Suprapubic skin (tissue), 4 donors: ENCODE data around the gene GDI2. TPM values are rescaled to one million over a fixed set of nuclear protein-coding genes. Genes with fewer than 3 reads are reported as not detected.

Experiments
- DNase-seq, 2 donors: peaks; one replicate each; pipeline ENCODE4 v3.0.0-alpha.2; 2019; ENCODE audit warnings: low spot score in 2 of 2
- H3K27ac ChIP-seq: fragments of 200-600 bp; sonication (generic); one replicate; pipeline ENCODE4 v1.5.1; 2019
- H3K27me3 ChIP-seq: fragments of 200-600 bp; sonication (generic); one replicate; pipeline ENCODE4 v1.5.1; 2019
- H3K36me3 ChIP-seq: fragments of 200-600 bp; sonication (generic); one replicate; pipeline ENCODE4 v1.5.1; 2019
- H3K4me1 ChIP-seq: fragments of 200-600 bp; sonication (generic); one replicate; pipeline ENCODE4 v1.5.1; 2019
- H3K4me3 ChIP-seq: fragments of 200-600 bp; sonication (generic); one replicate; pipeline ENCODE4 v1.5.1; 2019; ENCODE audit warnings: mild to moderate bottlenecking
- H3K9me3 ChIP-seq: fragments of 200-600 bp; sonication (generic); one replicate; pipeline ENCODE4 v1.5.1; 2019
- EP300 ChIP-seq: sonication (generic); formaldehyde crosslinking; IDR thresholded peaks from one replicate; pipeline ENCODE4 v1.6.1; 2017; ENCODE audit warnings: antibody characterized with exemption
- POLR2A ChIP-seq, 2 donors: fragments of 450-650 bp; IDR thresholded peaks; one replicate each; pipeline ENCODE4 v1.6.1; 2017; ENCODE audit warnings: antibody characterized with exemption in 2 of 2, mild to moderate bottlenecking in 2 of 2, moderate library complexity in 2 of 2
- POLR2AphosphoS5 ChIP-seq, 3 donors: sonication (generic); formaldehyde crosslinking; IDR thresholded peaks; one replicate each; pipeline ENCODE4 v1.6.1; 2017; ENCODE audit warnings: antibody characterized with exemption in 3 of 3
- WGBS: methylation state at CpG from one replicate; pipeline ENCODE4 v1.1.5; 2018; 5-methylcytosine and 5-hydroxymethylcytosine counted together
- total RNA-seq, 4 donors: library from RNA; depleted of rRNA; stranded (reverse); fragments of >200 nt; gene quantifications; one replicate each; pipeline ENCODE4 v1.1.0, GENCODE V29; 2016
- TF ChIP-seq, protein P1 (sequence below), 2 donors: fragments of 200-600 bp in 1 of 2; fragments of 450-650 bp in 1 of 2; sonication (generic) in 1 of 2; IDR thresholded peaks; one replicate each; pipeline ENCODE4 v1.5.1; 2016 to 2019; ENCODE audit warnings: antibody characterized with exemption in 2 of 2, mild to moderate bottlenecking in 1 of 2, moderate library complexity in 1 of 2

Gene GDI2
- total RNA-seq, 4 donors from 2014 or later: 243 to 270 (median 256) TPM

DNA sequence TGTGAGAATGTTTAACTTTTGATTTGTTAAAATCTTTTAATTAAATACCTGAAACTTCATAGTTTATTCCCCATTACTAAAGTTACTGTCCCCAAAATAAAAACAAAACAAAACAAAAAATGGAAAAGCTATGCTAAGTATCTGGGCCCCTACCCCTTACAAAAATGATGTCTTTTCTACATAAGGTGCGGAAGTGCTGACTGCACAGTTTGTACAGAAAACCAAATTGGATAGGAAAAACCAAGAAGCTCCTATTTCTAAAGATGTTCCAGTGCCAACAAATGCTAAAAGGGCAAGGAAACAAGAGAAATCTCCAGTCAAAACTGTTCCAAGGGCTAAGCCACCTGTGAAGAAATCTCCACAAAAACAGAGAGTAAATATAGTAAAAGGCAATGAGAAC is 78.1 kb downstream of the GDI2 start:
- Histone ChIP-seq H3K27ac (no peak overlapping the region), H3K4me1 (no peaks in the 10 kb centered on the region), H3K4me3 (no peak overlapping the region), H3K27me3 (no peaks in the 10 kb centered on the region), H3K36me3 (peaks cover 30% of the 10 kb centered on the region), H3K9me3 (no peaks in the 10 kb centered on the region)
- no peak for DNase-seq
- WGBS: 100% methylated on average over 1 of the region's 1 CpG
- TF ChIP-seq EP300: no peak
- TF ChIP-seq, protein P1, sequence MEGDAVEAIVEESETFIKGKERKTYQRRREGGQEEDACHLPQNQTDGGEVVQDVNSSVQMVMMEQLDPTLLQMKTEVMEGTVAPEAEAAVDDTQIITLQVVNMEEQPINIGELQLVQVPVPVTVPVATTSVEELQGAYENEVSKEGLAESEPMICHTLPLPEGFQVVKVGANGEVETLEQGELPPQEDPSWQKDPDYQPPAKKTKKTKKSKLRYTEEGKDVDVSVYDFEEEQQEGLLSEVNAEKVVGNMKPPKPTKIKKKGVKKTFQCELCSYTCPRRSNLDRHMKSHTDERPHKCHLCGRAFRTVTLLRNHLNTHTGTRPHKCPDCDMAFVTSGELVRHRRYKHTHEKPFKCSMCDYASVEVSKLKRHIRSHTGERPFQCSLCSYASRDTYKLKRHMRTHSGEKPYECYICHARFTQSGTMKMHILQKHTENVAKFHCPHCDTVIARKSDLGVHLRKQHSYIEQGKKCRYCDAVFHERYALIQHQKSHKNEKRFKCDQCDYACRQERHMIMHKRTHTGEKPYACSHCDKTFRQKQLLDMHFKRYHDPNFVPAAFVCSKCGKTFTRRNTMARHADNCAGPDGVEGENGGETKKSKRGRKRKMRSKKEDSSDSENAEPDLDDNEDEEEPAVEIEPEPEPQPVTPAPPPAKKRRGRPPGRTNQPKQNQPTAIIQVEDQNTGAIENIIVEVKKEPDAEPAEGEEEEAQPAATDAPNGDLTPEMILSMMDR (IDR thresholded peaks at IDR 0.05): no peak
- TF ChIP-seq POLR2AphosphoS5 (IDR thresholded peaks at IDR 0.05): no peak
- TF ChIP-seq POLR2A (IDR thresholded peaks at IDR 0.05): no peak

GRCh38 chr10:5732141-5732540 is 81.1 kb downstream of the GDI2 start:
- no peaks in the 10 kb centered on the region for H3K27me3 ChIP-seq
- no peak overlapping the region for H3K27ac ChIP-seq
- TF ChIP-seq, protein P1 (IDR thresholded peaks at IDR 0.05): no peak
- TF ChIP-seq POLR2AphosphoS5 (IDR thresholded peaks at IDR 0.05) (no peak), EP300 (no peak), POLR2A (IDR thresholded peaks at IDR 0.05) (no peak)
- no peak overlapping the region for H3K4me3 ChIP-seq
- H3K9me3 ChIP-seq: no peaks in the 10 kb centered on the region
- DNase-seq: no peak
- WGBS: 81% methylated on average over 4 of the region's 4 CpGs
- H3K4me1 ChIP-seq: no peaks in the 10 kb centered on the region
- peaks cover 39% of the 10 kb centered on the region for H3K36me3 ChIP-seq

GRCh38 chr10:5731559-5731958 is 81.7 kb downstream of the GDI2 start:
- DNase-seq: no peak
- TF ChIP-seq EP300: no peak
- H3K36me3 ChIP-seq: peaks cover 41% of the 10 kb centered on the region
- no peaks in the 10 kb centered on the region for H3K9me3 ChIP-seq
- WGBS: 64% methylated on average over 3 of the region's 3 CpGs
- no peak overlapping the region for H3K27ac ChIP-seq
- no peaks in the 10 kb centered on the region for H3K27me3 ChIP-seq
- H3K4me1 ChIP-seq: no peaks in the 10 kb centered on the region
- H3K4me3 ChIP-seq: no peak overlapping the region

DNA sequence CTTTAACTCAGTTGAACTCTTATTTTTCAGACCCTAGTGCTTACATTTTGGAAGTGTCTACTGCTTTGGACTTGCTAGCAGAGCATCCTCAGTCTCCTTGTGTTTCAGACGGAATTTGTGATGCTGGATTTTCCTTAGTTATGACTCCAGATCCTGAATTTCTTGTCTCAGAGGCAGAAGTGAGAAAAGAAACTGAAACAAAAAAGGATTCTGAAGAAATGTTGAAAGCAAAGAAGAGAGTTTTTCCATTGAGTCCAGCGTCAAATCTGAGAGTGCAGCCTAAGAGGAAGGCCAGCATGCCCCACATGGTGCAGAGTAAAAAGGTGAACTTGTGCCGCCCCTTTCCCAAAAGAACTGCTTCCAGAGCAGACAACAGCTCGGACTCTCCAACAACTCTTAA is 82.5 kb downstream of the GDI2 start:
- Histone ChIP-seq H3K4me3 (no peak overlapping the region), H3K27me3 (no peaks in the 10 kb centered on the region), H3K36me3 (peaks cover 41% of the 10 kb centered on the region), H3K27ac (no peak overlapping the region), H3K9me3 (no peaks in the 10 kb centered on the region), H3K4me1 (no peaks in the 10 kb centered on the region)
- DNase-seq: no peak
- WGBS: 94% methylated on average over 4 of the region's 4 CpGs
- TF ChIP-seq EP300 (no peak), POLR2A (IDR thresholded peaks at IDR 0.05) (no peak), POLR2AphosphoS5 (IDR thresholded peaks at IDR 0.05) (no peak)
- TF ChIP-seq, protein P1 (IDR thresholded peaks at IDR 0.05): no peak

GRCh38 chr10:5723692-5724091 is 89.5 kb downstream of the GDI2 start:
- 67% methylated on average over 2 of the region's 2 CpGs for WGBS
- no peak overlapping the region for H3K4me3 ChIP-seq
- no peak overlapping the region for H3K27ac ChIP-seq
- peaks cover 20% of the 10 kb centered on the region for H3K36me3 ChIP-seq
- TF ChIP-seq POLR2AphosphoS5 (IDR thresholded peaks at IDR 0.05) (no peak), EP300 (no peak), POLR2A (IDR thresholded peaks at IDR 0.05) (no peak)
- TF ChIP-seq, protein P1 (IDR thresholded peaks at IDR 0.05): no peak
- H3K4me1 ChIP-seq: no peaks in the 10 kb centered on the region
- no peak for DNase-seq
- no peaks in the 10 kb centered on the region for H3K9me3 ChIP-seq
- H3K27me3 ChIP-seq: no peaks in the 10 kb centered on the region

GRCh38 chr10:5720182-5720581 is 93.1 kb downstream of the GDI2 start:
- Histone ChIP-seq H3K4me3 (no peak overlapping the region), H3K4me1 (no peaks in the 10 kb centered on the region), H3K27me3 (no peaks in the 10 kb centered on the region), H3K9me3 (no peaks in the 10 kb centered on the region), H3K36me3 (peaks cover 7% of the 10 kb centered on the region), H3K27ac (no peak overlapping the region)
- TF ChIP-seq POLR2AphosphoS5 (IDR thresholded peaks at IDR 0.05) (no peak), POLR2A (IDR thresholded peaks at IDR 0.05) (no peak)
- WGBS: 95% methylated on average over 7 of the region's 7 CpGs
- no peak for DNase-seq
